DND-41 (cell line): ENCODE results near the gene RPS8.

Experiments
- EZH2 ChIP-seq: IDR thresholded peaks from 3 replicates; pipeline ENCODE4 v1.6.1; 2012; ENCODE audit warnings: borderline replicate concordance, low read depth, mild to moderate bottlenecking, moderate library complexity, low read length, inconsistent platforms; ENCODE audit not compliant: severe bottlenecking
- TF ChIP-seq, protein P1 (sequence below): IDR thresholded peaks from 2 replicates; pipeline ENCODE4 v1.5.1; 2012; ENCODE audit warnings: borderline replicate concordance, low read length, moderate library complexity, mild to moderate bottlenecking; ENCODE audit not compliant: poor library complexity, severe bottlenecking; ENCODE audit errors: extremely low read depth

DNA sequence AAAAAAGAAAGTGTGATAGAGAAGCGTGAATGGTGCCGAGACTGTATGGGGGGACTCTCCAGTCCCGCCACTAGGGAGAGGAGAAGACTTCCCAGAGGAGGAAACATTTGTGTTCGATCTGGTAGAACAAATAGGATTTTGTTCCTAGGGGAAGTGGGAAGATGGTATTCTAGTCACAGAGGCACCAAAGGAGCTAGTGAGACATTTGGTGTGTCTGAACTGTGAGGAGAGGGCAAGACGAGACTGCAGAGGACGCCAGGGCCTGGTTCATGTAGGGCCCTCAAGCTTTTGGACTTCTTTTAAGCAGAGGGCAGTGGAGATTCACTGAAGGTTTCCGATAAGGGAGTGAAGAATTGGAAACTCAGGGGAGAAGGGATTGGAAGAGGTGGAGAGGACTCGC, 35.9 kb downstream of the RPS8 start:
- TF ChIP-seq, protein P1, sequence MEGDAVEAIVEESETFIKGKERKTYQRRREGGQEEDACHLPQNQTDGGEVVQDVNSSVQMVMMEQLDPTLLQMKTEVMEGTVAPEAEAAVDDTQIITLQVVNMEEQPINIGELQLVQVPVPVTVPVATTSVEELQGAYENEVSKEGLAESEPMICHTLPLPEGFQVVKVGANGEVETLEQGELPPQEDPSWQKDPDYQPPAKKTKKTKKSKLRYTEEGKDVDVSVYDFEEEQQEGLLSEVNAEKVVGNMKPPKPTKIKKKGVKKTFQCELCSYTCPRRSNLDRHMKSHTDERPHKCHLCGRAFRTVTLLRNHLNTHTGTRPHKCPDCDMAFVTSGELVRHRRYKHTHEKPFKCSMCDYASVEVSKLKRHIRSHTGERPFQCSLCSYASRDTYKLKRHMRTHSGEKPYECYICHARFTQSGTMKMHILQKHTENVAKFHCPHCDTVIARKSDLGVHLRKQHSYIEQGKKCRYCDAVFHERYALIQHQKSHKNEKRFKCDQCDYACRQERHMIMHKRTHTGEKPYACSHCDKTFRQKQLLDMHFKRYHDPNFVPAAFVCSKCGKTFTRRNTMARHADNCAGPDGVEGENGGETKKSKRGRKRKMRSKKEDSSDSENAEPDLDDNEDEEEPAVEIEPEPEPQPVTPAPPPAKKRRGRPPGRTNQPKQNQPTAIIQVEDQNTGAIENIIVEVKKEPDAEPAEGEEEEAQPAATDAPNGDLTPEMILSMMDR = no peak
- no peak for TF ChIP-seq EZH2
